Tibial nerve (tissue), 4 donors: Measurements from ENCODE around the gene PPFIA2. TPM values are rescaled to one million over a fixed set of nuclear protein-coding genes. Genes with fewer than 3 reads are reported as not detected.

ENCODE experiments used
- DNase-seq, 2 donors: peaks; one replicate each; pipeline ENCODE4 v3.0.0-alpha.2; 2019; ENCODE audit warnings: low spot score in 2 of 2
- H3K27ac ChIP-seq, 4 donors: fragments of 200-600 bp; sonication (generic) in 3 of 4; one replicate each; pipeline ENCODE4 v1.5.1; 2017 to 2019; ENCODE audit warnings: mild to moderate bottlenecking in 1 of 4
- H3K27me3 ChIP-seq, 2 donors: fragments of 200-600 bp; sonication (generic) in 1 of 2; one replicate each; pipeline versions ENCODE4 v1.5.1 to v1.6.0; 2017 to 2019
- H3K36me3 ChIP-seq, 3 donors: fragments of 200-600 bp; sonication (generic); one replicate each; pipeline ENCODE4 v1.5.1; 2018 to 2019
- H3K4me1 ChIP-seq, 4 donors: fragments of 200-600 bp; sonication (generic) in 3 of 4; one replicate each; pipeline ENCODE4 v1.5.1; 2017 to 2019
- H3K4me3 ChIP-seq, 4 donors: fragments of 200-600 bp; sonication (generic) in 3 of 4; one replicate each; pipeline ENCODE4 v1.5.1; 2017 to 2019; ENCODE audit warnings: mild to moderate bottlenecking in 1 of 4, moderate library complexity in 1 of 4
- H3K9me3 ChIP-seq, 4 donors: fragments of 200-600 bp; sonication (generic) in 3 of 4; one replicate each; pipeline ENCODE4 v1.5.1; 2017 to 2019
- EP300 ChIP-seq, 2 donors: sonication (generic); formaldehyde crosslinking; IDR thresholded peaks; one replicate each; pipeline ENCODE4 v1.6.1; 2017; ENCODE audit warnings: antibody characterized with exemption in 2 of 2, mild to moderate bottlenecking in 1 of 2
- POLR2A ChIP-seq, 2 donors: fragments of 450-650 bp; IDR thresholded peaks; one replicate each; pipeline ENCODE4 v1.6.1; 2017; ENCODE audit warnings: antibody characterized with exemption in 2 of 2, mild to moderate bottlenecking in 2 of 2, moderate library complexity in 2 of 2
- WGBS, 2 donors: methylation state at CpG; one replicate each; pipeline ENCODE4 v1.1.5; 2018; 5-methylcytosine and 5-hydroxymethylcytosine counted together
- total RNA-seq, 4 donors: library from RNA; depleted of rRNA; stranded (reverse); fragments of >200 nt; gene quantifications; one replicate each; pipeline ENCODE4 v1.1.0, GENCODE V29; 2016
- TF ChIP-seq, protein P1 (sequence below), 5 experiments: fragments of 200-600 bp in 3 of 5; fragments of 450-650 bp in 2 of 5; sonication (generic) in 3 of 5; IDR thresholded peaks; one replicate each; pipeline ENCODE4 v1.5.1; 2016 to 2019; ENCODE audit warnings: antibody characterized with exemption in 5 of 5, mild to moderate bottlenecking in 3 of 5, moderate library complexity in 2 of 5

The PPFIA2 gene
- total RNA-seq, 4 donors from 2014 or later, result 5.5 to 20.3 (median 13.2) TPM

GRCh38 chr12:81465191-81465590 is 294.0 kb downstream of the PPFIA2 start:
- Histone ChIP-seq H3K36me3 (no peaks in the 10 kb centered on the region), H3K4me1 (no peaks in the 10 kb centered on the region), H3K9me3 (no peaks in the 10 kb centered on the region), H3K4me3 (no peak overlapping the region), H3K27me3 (no peaks in the 10 kb centered on the region), H3K27ac (no peak overlapping the region)
- no peak for DNase-seq
- TF ChIP-seq, protein P1, sequence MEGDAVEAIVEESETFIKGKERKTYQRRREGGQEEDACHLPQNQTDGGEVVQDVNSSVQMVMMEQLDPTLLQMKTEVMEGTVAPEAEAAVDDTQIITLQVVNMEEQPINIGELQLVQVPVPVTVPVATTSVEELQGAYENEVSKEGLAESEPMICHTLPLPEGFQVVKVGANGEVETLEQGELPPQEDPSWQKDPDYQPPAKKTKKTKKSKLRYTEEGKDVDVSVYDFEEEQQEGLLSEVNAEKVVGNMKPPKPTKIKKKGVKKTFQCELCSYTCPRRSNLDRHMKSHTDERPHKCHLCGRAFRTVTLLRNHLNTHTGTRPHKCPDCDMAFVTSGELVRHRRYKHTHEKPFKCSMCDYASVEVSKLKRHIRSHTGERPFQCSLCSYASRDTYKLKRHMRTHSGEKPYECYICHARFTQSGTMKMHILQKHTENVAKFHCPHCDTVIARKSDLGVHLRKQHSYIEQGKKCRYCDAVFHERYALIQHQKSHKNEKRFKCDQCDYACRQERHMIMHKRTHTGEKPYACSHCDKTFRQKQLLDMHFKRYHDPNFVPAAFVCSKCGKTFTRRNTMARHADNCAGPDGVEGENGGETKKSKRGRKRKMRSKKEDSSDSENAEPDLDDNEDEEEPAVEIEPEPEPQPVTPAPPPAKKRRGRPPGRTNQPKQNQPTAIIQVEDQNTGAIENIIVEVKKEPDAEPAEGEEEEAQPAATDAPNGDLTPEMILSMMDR (IDR thresholded peaks at IDR 0.05), result no peak
- no peak for TF ChIP-seq EP300 (IDR thresholded peaks at IDR 0.05)
- WGBS, 2 donors, result 80 to 86% methylated on average over 3 of the region's 3 CpGs

GRCh38 chr12:81461163-81461562 is 298.0 kb downstream of the PPFIA2 start:
- H3K4me3 ChIP-seq, result no peak overlapping the region
- H3K27me3 ChIP-seq, result no peaks in the 10 kb centered on the region
- TF ChIP-seq POLR2A (IDR thresholded peaks at IDR 0.05) (no peak), EP300 (IDR thresholded peaks at IDR 0.05) (no peak)
- TF ChIP-seq, protein P1 (IDR thresholded peaks at IDR 0.05), result no peak
- no peaks in the 10 kb centered on the region for H3K4me1 ChIP-seq
- no peaks in the 10 kb centered on the region for H3K9me3 ChIP-seq
- no peak overlapping the region for H3K27ac ChIP-seq
- DNase-seq, result no peak
- no peaks in the 10 kb centered on the region for H3K36me3 ChIP-seq
- WGBS, 2 donors, result 63 to 67% methylated on average over 4 of the region's 4 CpGs

DNA sequence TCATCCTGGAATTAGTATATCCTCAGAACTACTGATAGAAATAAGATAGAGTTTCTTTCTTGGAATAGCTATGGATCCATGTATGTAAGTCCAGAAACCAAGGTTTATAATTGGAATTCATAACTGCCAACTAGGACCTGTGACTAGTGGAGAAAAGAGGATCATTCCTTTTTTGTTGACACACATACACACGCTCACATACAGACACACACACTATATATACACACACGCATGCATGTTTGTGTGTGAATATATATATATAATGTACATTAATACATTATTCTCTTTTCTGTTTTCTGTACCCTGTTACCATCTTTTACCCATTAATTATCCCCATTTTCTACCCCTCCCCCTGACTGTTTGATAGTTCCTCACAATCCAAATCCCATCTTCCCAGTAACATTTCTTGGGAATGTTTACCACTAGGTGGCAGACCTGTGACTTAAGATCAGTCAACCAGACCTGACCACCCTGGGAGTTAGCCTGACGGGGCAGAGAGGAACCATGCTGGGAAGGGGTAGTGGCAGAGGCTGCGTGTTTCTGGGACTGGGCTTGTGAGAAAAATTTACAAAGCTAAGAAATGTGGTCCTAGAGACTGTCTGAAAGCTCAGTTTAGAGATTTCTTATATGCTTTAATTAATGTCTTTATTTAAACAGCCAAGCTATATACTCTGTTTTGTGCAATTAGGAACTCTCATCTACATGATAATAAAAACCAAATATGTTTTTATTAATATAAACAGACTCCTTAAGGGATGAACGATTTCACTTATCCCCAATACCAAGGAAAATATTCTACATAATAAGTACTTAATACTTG is 308.0 kb downstream of the PPFIA2 start:
- peak in 1 of 2 donors; percentile 55 for DNase-seq
- Histone ChIP-seq H3K4me1 (no peaks in the 10 kb centered on the region), H3K9me3 (no peaks in the 10 kb centered on the region), H3K4me3 (no peak overlapping the region), H3K27me3 (no peaks in the 10 kb centered on the region), H3K36me3 (no peaks in the 10 kb centered on the region), H3K27ac (no peak overlapping the region)
- 41 to 44% methylated on average over 5 of the region's 5 CpGs for WGBS, 2 donors
- TF ChIP-seq EP300 (IDR thresholded peaks at IDR 0.05) (no peak), POLR2A (IDR thresholded peaks at IDR 0.05) (no peak)
- TF ChIP-seq, protein P1 (IDR thresholded peaks at IDR 0.05), result peak in 3 of 5 experiments; percentile 18 to 45 (median 30)

DNA sequence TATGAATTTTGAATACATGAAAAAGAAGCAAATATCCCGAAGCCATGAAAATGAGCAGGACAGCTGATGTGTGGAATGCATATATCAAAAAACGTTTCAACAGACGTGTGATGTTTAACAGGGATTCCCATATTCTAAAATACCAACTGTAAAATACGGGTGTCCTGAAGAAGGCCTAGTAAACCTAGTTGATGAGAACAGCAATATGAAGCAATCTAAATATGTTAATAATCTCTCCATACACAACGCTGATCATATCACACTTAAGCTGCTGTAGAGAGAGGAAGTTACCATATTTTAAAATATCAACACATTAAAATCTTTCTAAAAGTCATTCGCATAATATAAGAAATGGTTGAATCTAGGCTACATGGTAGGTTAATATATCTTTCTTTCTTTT is 317.5 kb downstream of the PPFIA2 start:
- WGBS, 2 donors, result 79 to 89% methylated on average over 6 of the region's 6 CpGs
- Histone ChIP-seq H3K36me3 (no peaks in the 10 kb centered on the region), H3K9me3 (no peaks in the 10 kb centered on the region)

GRCh38 chr12:81440001-81440400 is 319.1 kb downstream of the PPFIA2 start:
- Histone ChIP-seq H3K4me1 (no peaks in the 10 kb centered on the region), H3K36me3 (no peaks in the 10 kb centered on the region), H3K27me3 (no peaks in the 10 kb centered on the region), H3K9me3 (no peaks in the 10 kb centered on the region), H3K4me3 (no peak overlapping the region), H3K27ac (no peak overlapping the region)
- 46 to 52% methylated on average over 3 of the region's 3 CpGs for WGBS, 2 donors
- TF ChIP-seq POLR2A (IDR thresholded peaks at IDR 0.05), result no peak
- no peak for TF ChIP-seq EP300 (IDR thresholded peaks at IDR 0.05)
- DNase-seq, result no peak

More for the DNA sequence above, 317.5 kb downstream of the PPFIA2 start:
- no peak for DNase-seq
- Histone ChIP-seq H3K4me1 (no peaks in the 10 kb centered on the region), H3K27me3 (no peaks in the 10 kb centered on the region), H3K27ac (no peak overlapping the region), H3K4me3 (no peak overlapping the region)
- TF ChIP-seq EP300 (IDR thresholded peaks at IDR 0.05), result no peak
- TF ChIP-seq, protein P1 (IDR thresholded peaks at IDR 0.05), result no peak
- TF ChIP-seq POLR2A (IDR thresholded peaks at IDR 0.05), result no peak
